Heart right ventricle (tissue), 16 donors: ENCODE results near the gene MYCL. TPM values are rescaled to one million over a fixed set of nuclear protein-coding genes. Genes with fewer than 3 reads are reported as not detected.
"Not testable (repeated sequence)": the region's sequence is repeated elsewhere in the genome, so short reads cannot be mapped to it uniquely, and the experiment has no call there.

Experiments used
- ATAC-seq, 8 donors: fragments of 200-7000 bp; cut with Tn5 transposase; one replicate each; pipeline ENCODE4 v1.9.1; 2020; ENCODE audit warnings: mild to moderate bottlenecking in 8 of 8, moderate library complexity in 8 of 8, moderate number of reproducible peaks in 1 of 8
- DNase-seq, 2 donors: peaks; one replicate each; pipeline ENCODE4 v3.0.0-alpha.2; 2020
- H3K27ac ChIP-seq, 10 donors: fragments of 200-600 bp; sonication (generic) in 2 of 10; one replicate each; pipeline versions ENCODE4 v1.5.0 to v1.8.0; 2020 to 2022; ENCODE audit warnings: mild to moderate bottlenecking in 3 of 10
- H3K27me3 ChIP-seq, 7 donors: fragments of 200-600 bp; one replicate each; pipeline ENCODE4 v1.8.0; 2021 to 2022; ENCODE audit warnings: mild to moderate bottlenecking in 2 of 7
- H3K36me3 ChIP-seq, 9 donors: fragments of 200-600 bp; sonication (generic) in 1 of 9; one replicate each; pipeline versions ENCODE4 v1.5.0 to v1.8.0; 2020 to 2022; ENCODE audit warnings: mild to moderate bottlenecking in 2 of 9
- H3K4me1 ChIP-seq, 9 donors: fragments of 200-600 bp; sonication (generic) in 1 of 9; one replicate each; pipeline versions ENCODE4 v1.5.0 to v1.8.0; 2020 to 2022; ENCODE audit warnings: mild to moderate bottlenecking in 4 of 9
- H3K4me3 ChIP-seq, 10 donors: fragments of 200-600 bp; sonication (generic) in 2 of 10; one replicate each; pipeline versions ENCODE4 v1.5.0 to v1.8.0; 2020 to 2022; ENCODE audit warnings: mild to moderate bottlenecking in 7 of 10, moderate library complexity in 2 of 10
- H3K9me3 ChIP-seq, 11 donors: fragments of 200-600 bp in 10 of 11; sonication (generic) in 2 of 11; one replicate each; pipeline versions ENCODE4 v1.5.0 to v1.8.0; 2013 to 2022; ENCODE audit warnings: mild to moderate bottlenecking in 2 of 11, control low read depth in 1 of 11, moderate library complexity in 1 of 11
- CTCF ChIP-seq, 9 donors: fragments of 200-600 bp; sonication (generic) in 2 of 9; IDR thresholded peaks; one replicate each; pipeline versions ENCODE4 v1.5.0 to v1.8.0; 2021 to 2022; ENCODE audit warnings: antibody characterized with exemption in 9 of 9, mild to moderate bottlenecking in 5 of 9, moderate library complexity in 1 of 9
- WGBS, 2 donors: extraction: QIAGEN DNeasy Blood & Tissue Kit; methylation state at CpG; one replicate each; pipeline ENCODE4 v1.1.7; 2013; ENCODE audit warnings: inconsistent platforms in 1 of 2; 5-methylcytosine and 5-hydroxymethylcytosine counted together
- intact Hi-C, 10 donors: fragments of 100-400 bp; cut with DNase I; formaldehyde crosslinking; loops; one replicate each; pipeline versions ENCODE4 v1.11.1 to v1.14.2; 2022
- polyA plus RNA-seq, 2 donors: library from polyadenylated mRNA; stranded (reverse); fragments of 200-250 nt; gene quantifications; one replicate each; pipeline ENCODE4 v1.2.3, GENCODE V29; 2013
- total RNA-seq, 10 donors: library from RNA; stranded (reverse); fragmentation: NEBNext Ultra II Directional in 3 of 10; extraction: Animal tissue kit (Norgen Biotek cat#: 25700) in 3 of 10; gene quantifications; one replicate each; pipeline versions ENCODE4 v1.2.1 to v1.2.4, GENCODE V29; 2021 to 2023
- donor health status: Arrhythmogenic right ventricular cardiomyopathy.
- donor health status: ischemic (EF 13 %, LVEDD 7.1; RV severe dilation, severe dysfunction).
- donor health status: healthy with polysubstance abuse.
- donor health status: DM: no; HTN: yes; CAD: no.
- donor health status: DM: no; HTN: no; CAD: no.
- donor health status: ischemic (EF 25% LVEDD 6.9; RV normal size, moderate dysfunction).
- donor health status: ischemic (EF 25% LVEDD 5.7; RV mildly dilated, moderate dysfunction).
- donor health status: healthy.
- donor health status: DM: yes; HTN: yes; CAD: no.
- donor health status: Ischemic cardiomyopathy.
- donor health status: ischemic (EF 35%, LVEDD 5.7; RV mildly dilated, moderate dysfunction).
- donor health status: nonischemic (EF 11% LVEDD 7.7; RV severe dilation, severe dysfunction).
- donor health status: DM: yes; HTN: yes; CAD: no.
- donor health status: PGD.
- donor health status: ischemic (EF 29% LVEDD 5.4; RV normal size, mild dysfunction).
- donor health status: nonischemic (EF 23%, LVEDD 6.1; RV moderate dilation, normal function).

MYCL gene
- total and polyA plus RNA-seq, 12 donors, result 0.07 to 2.5 (median 0.55) TPM

- no peaks in the 10 kb centered on the region for H3K9me3 ChIP-seq
Measured at GRCh38 chr1:39915499-39916129, 13.9 kb upstream of the MYCL start.

DNA sequence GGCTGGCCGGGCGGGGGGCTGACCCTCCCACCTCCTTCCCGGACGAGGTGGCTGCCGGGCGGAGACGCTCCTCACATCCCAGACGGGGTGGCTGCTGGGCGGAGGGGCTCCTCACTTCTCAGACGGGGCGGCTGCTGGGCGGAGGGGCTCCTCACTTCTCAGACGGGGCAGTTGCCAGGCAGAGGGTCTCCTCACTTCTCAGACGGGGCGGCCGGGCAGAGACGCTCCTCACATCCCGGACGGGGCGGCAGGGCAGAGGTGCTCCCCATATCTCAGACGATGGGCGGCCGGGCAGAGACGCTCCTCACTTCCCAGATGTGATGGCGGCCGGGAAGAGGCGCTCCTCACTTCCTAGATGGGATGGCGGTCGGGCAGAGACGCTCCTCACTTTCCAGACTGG is 11.4 kb upstream of the MYCL start:
- intact Hi-C loops, result loop anchor here in 1 of 10 donors (10.0 kb wide), 1 partner anchor 112 kb away; no protein-coding TSS in a partner anchor
- ATAC-seq, H3K4me3 ChIP-seq, DNase-seq, H3K27ac ChIP-seq, H3K4me1 ChIP-seq, H3K36me3 ChIP-seq, H3K9me3 ChIP-seq: not testable (repeated sequence)
- 91 to 100% methylated on average over 5 to 21 of the region's 30 CpGs for WGBS, 2 donors
- peaks cover 0 to 32% (median 6%) of the 10 kb centered on the region in 7 donors for H3K27me3 ChIP-seq

More at GRCh38 chr1:39915499-39916129, 13.9 kb upstream of the MYCL start:
- WGBS, 2 donors, result 78 to 89% methylated on average over 6 of the region's 6 CpGs
- no peak for TF ChIP-seq CTCF (IDR thresholded peaks at IDR 0.05)
- Histone ChIP-seq H3K27ac (no peak overlapping the region), H3K36me3 (no peaks in the 10 kb centered on the region), H3K27me3 (peaks cover 0 to 27% (median 6%) of the 10 kb centered on the region in 7 donors), H3K4me1 (no peaks in the 10 kb centered on the region), H3K4me3 (no peak overlapping the region)
- intact Hi-C loops, result loop anchor here in 1 of 10 donors (10.0 kb wide), 1 partner anchor 109 kb away; no protein-coding TSS in a partner anchor
- DNase-seq, result no peak
- no peak for ATAC-seq

DNA sequence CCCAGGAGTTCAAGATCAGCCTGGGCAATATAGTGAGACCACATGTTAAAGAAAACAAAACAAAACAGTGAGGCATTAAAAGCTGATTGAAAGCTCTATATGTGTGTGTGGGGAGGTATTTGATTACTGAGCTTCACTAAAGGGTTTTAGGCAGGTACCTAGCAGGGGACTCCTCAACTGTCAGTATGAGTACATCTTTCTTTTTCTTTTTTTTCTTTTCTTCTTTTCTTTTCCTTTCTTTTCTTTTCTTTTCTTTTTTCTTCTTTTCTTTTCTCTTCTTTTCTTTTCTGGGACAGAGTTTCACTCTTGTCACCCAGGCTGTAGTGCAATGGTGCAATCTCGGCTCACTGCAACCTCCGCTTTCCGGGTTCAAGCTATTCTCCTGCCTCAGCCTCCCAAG is 8.5 kb upstream of the MYCL start:
- intact Hi-C loops, result loop anchor here in 1 of 10 donors (10.0 kb wide), 1 partner anchor 115 kb away; no protein-coding TSS in a partner anchor

DNA sequence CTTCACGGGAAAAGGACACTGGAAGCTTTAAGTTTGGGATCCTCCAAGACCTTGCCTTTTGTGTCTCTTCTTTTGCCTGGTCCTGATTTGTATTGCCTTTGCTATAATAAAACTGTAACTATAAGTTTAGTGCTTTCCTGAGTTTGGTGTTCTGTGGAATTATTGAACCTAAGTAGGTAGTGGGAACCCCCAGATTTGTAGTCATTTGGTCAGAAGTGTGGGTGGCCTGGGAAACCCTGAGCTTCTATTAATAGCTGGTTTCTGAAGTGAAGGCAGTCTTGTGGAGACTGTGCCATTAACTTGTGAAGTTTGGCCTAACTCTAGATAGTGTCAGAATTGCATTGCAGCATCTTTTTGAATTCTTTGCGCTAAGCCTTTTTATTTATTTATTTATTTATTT is 6.8 kb upstream of the MYCL start:
- 92 to 98% methylated on average over 2 of the region's 2 CpGs for WGBS, 2 donors
- no peak for DNase-seq
- Histone ChIP-seq H3K4me3 (no peak overlapping the region), H3K27me3 (peaks cover 0 to 51% (median 12%) of the 10 kb centered on the region in 7 donors), H3K36me3 (no peaks in the 10 kb centered on the region), H3K9me3 (peaks cover 0 to 11% (median 3%) of the 10 kb centered on the region in 11 donors), H3K27ac (no peak overlapping the region), H3K4me1 (peaks cover 0 to 5% (median 0%) of the 10 kb centered on the region in 9 donors)
- no peak for TF ChIP-seq CTCF (IDR thresholded peaks at IDR 0.05)
- intact Hi-C loops, result no loop called here
- ATAC-seq, result no peak

More for the DNA sequence above, 8.5 kb upstream of the MYCL start:
- Histone ChIP-seq H3K27ac (no peak overlapping the region), H3K4me1 (peaks cover 0 to 5% (median 0%) of the 10 kb centered on the region in 9 donors), H3K36me3 (no peaks in the 10 kb centered on the region), H3K27me3 (peaks cover 0 to 43% (median 5%) of the 10 kb centered on the region in 7 donors), H3K9me3 (peaks cover 0 to 11% (median 3%) of the 10 kb centered on the region in 11 donors), H3K4me3 (no peak overlapping the region)
- DNase-seq, result no peak
- ATAC-seq, result no peak
- 95 to 100% methylated on average over 3 of the region's 3 CpGs for WGBS, 2 donors
- TF ChIP-seq CTCF (IDR thresholded peaks at IDR 0.05), result no peak
